K562 (cell line): Measurements from ENCODE around the gene CS. TPM values are rescaled to one million over a fixed set of nuclear protein-coding genes. Genes with fewer than 3 reads are reported as not detected.

ENCODE experiments used
- ATAC-seq: fragments of 200-7000 bp; cut with Tn5 transposase; 3 replicates; pipeline ENCODE4 v1.9.1; 2020; ENCODE audit warnings: moderate library complexity
- BruUV-seq: library from RNA; stranded (reverse); fragments of 400-500 nt; replicated peaks from 2 replicates; lab custom pipeline; 2021; lab: Mats Ljungman, UMichigan
- CTCF ChIA-PET: fragments of 300-600 bp; formaldehyde crosslinking; extraction: SDS; loops from one replicate; lab custom pipeline; 2021; ENCODE audit warnings: low intra/inter-chr PET ratio; lab: Yijun Ruan, JAX
- POLR2A ChIA-PET: fragments of 300-600, 350-650 bp; sonication (Branson Sonifier 250); formaldehyde crosslinking; extraction: SDS; loops from one replicate; lab custom pipeline; 2021; ENCODE audit warnings: antibody characterized with exemption, inconsistent platforms; lab: Yijun Ruan, JAX
- DNase-seq, 4 experiments: peaks; one replicate each; pipeline versions ENCODE4 v3.0.0 to v3.0.0-alpha.2; 2011 to 2018; ENCODE audit warnings: low spot score in 3 of 4, mixed read lengths in 3 of 4; ENCODE audit errors: extremely low read depth in 1 of 4
- FAIRE-seq: peaks from 2 replicates; lab custom pipeline; 2011; peaks lifted over from hg19 to GRCh38; lab: Jason Lieb, UNC
- H2AFZ ChIP-seq: 2 replicates; pipeline ENCODE4 v1.6.0; 2011; ENCODE audit warnings: low read depth, low read length, control low read depth, inconsistent platforms
- H3K27ac ChIP-seq: fragments of 200-600 bp; 3 replicates; pipeline ENCODE4 v1.8.0; 2011; ENCODE audit warnings: low read depth, mild to moderate bottlenecking, control low read depth, inconsistent platforms, low read length, moderate library complexity, mixed read lengths; ENCODE audit errors: extremely low read depth
- H3K27me3 ChIP-seq, 2 experiments: fragments of 300-600 bp in 1 of 2; 2 replicates in 1 of 2; 3 replicates in 1 of 2; pipeline versions ENCODE4 v1.6.0 to v1.8.0; 2011; ENCODE audit warnings: inconsistent platforms in 2 of 2, low read length in 2 of 2, mild to moderate bottlenecking in 1 of 2, mixed read lengths in 1 of 2, moderate library complexity in 1 of 2; ENCODE audit not compliant: control insufficient read depth in 2 of 2, insufficient read depth in 2 of 2
- H3K36me3 ChIP-seq: fragments of 300-600 bp; 3 replicates; pipeline ENCODE4 v1.8.0; 2011; ENCODE audit warnings: mild to moderate bottlenecking, low read length, inconsistent platforms; ENCODE audit not compliant: control insufficient read depth, insufficient read depth
- H3K4me1 ChIP-seq, 2 experiments: fragments of 200-600 bp in 1 of 2; replicated peaks in 1 of 2; 2 replicates in 1 of 2; 3 replicates in 1 of 2; pipeline versions ENCODE4 v1.5.1 to v1.8.0; 2011; ENCODE audit warnings: inconsistent platforms in 2 of 2, low read length in 2 of 2, mild to moderate bottlenecking in 1 of 2, mixed read lengths in 1 of 2, moderate library complexity in 1 of 2; ENCODE audit not compliant: control insufficient read depth in 2 of 2, insufficient read depth in 2 of 2
- H3K4me2 ChIP-seq: 2 replicates; pipeline ENCODE4 v1.6.1; 2011; ENCODE audit warnings: low read length, control low read depth, inconsistent platforms, mixed read lengths; ENCODE audit not compliant: insufficient read depth
- H3K4me3 ChIP-seq: fragments of 200-600 bp; sonication (generic), shearing (Covaris generic); 2 replicates; pipeline ENCODE4 v1.5.1; 2016; ENCODE audit warnings: control low read depth, inconsistent platforms
- H3K79me2 ChIP-seq: fragments of 200-600 bp; 3 replicates; pipeline ENCODE4 v1.8.0; 2011; ENCODE audit warnings: low read length, inconsistent platforms; ENCODE audit not compliant: control insufficient read depth, insufficient read depth
- H3K9ac ChIP-seq, 2 experiments: 2 replicates each; pipeline versions ENCODE4 v1.6.0 to v1.6.1; 2011; ENCODE audit warnings: low read depth in 2 of 2, low read length in 2 of 2, control low read depth in 1 of 2, inconsistent platforms in 1 of 2, mild to moderate bottlenecking in 1 of 2, mixed read lengths in 1 of 2; ENCODE audit not compliant: insufficient read depth in 1 of 2
- H3K9me1 ChIP-seq: one replicate; pipeline ENCODE4 v1.6.0; 2011; ENCODE audit warnings: inconsistent platforms, mild to moderate bottlenecking, low read length, moderate library complexity; ENCODE audit not compliant: control insufficient read depth, insufficient read depth
- H3K9me3 ChIP-seq: replicated peaks from 2 replicates; pipeline ENCODE4 v1.5.1; 2011; ENCODE audit warnings: low read depth, low read length, inconsistent platforms; ENCODE audit not compliant: control insufficient read depth, insufficient read depth
- H4K20me1 ChIP-seq: replicated peaks from 2 replicates; pipeline ENCODE4 v1.6.1; 2011; ENCODE audit warnings: low read length, inconsistent platforms, mixed read lengths; ENCODE audit not compliant: control insufficient read depth, insufficient read depth
- CEBPZ ChIP-seq: fragments of 150-350 bp; IDR thresholded peaks from 2 replicates; pipeline ENCODE4 v1.6.1; 2014; ENCODE audit warnings: low read depth, mild to moderate bottlenecking, low read length, borderline replicate concordance
- CHCHD3 ChIP-seq: fragments of 250-450 bp; sonication (Bioruptor Pico); IDR thresholded peaks from 2 replicates; pipeline ENCODE4 v2.1.2; 2022; ENCODE audit warnings: mild to moderate bottlenecking
- ETS2 ChIP-seq: IDR thresholded peaks from 2 replicates; pipeline ENCODE4 v1.6.1; 2016; ENCODE audit warnings: borderline replicate concordance, missing genetic modification characterization, mild to moderate bottlenecking, moderate library complexity, missing compliant biosample characterization; ENCODE audit not compliant: poor library complexity, severe bottlenecking
- HDAC2 ChIP-seq: fragments of 450-650 bp; IDR thresholded peaks from 2 replicates; pipeline ENCODE4 v1.6.1; 2016; ENCODE audit warnings: mild to moderate bottlenecking
- MCM7 ChIP-seq, 2 experiments: fragments of 450-650 bp; IDR thresholded peaks; 2 replicates each; pipeline ENCODE4 v1.6.1; 2016 to 2018
- NFE2L1 ChIP-seq: fragments of 450-650 bp; IDR thresholded peaks from 2 replicates; pipeline ENCODE4 v1.6.1; 2016; ENCODE audit warnings: missing genetic modification characterization, low read depth, mild to moderate bottlenecking, missing compliant biosample characterization, moderate library complexity, borderline replicate concordance
- NR2C1 ChIP-seq, 2 experiments: fragments of 450-650 bp; IDR thresholded peaks; 2 replicates each; pipeline ENCODE4 v1.6.1; 2017; ENCODE audit warnings: mild to moderate bottlenecking in 2 of 2, antibody characterized with exemption in 1 of 2, inconsistent platforms in 1 of 2, missing compliant biosample characterization in 1 of 2, missing genetic modification characterization in 1 of 2
- PTBP1 ChIP-seq: fragments of 200-400 bp; formaldehyde crosslinking; IDR thresholded peaks from 2 replicates; pipeline ENCODE4 v1.6.1; 2017; ENCODE audit warnings: low read depth, low read length
- SLC30A9 ChIP-seq: fragments of 250-450 bp; sonication (Bioruptor Pico); IDR thresholded peaks from 2 replicates; pipeline ENCODE4 v1.8.0; 2022; ENCODE audit warnings: mild to moderate bottlenecking, moderate library complexity
- SPI1 ChIP-seq: IDR thresholded peaks from 2 replicates; pipeline ENCODE4 v1.6.1; 2011; ENCODE audit warnings: low read depth, low read length, control low read depth, borderline replicate concordance
- TAF15 ChIP-seq: fragments of 200-400 bp; formaldehyde crosslinking; IDR thresholded peaks from 2 replicates; pipeline ENCODE4 v1.6.1; 2017; ENCODE audit warnings: mild to moderate bottlenecking, low read depth, low read length, moderate library complexity
- TCF15 ChIP-seq: fragments of 250-450 bp; sonication (Bioruptor Pico); IDR thresholded peaks from 2 replicates; pipeline ENCODE4 v1.8.0; 2022; ENCODE audit warnings: moderate library complexity, mild to moderate bottlenecking, inconsistent platforms
- ZFPM2 ChIP-seq: fragments of 250-450 bp; sonication (Bioruptor Pico); IDR thresholded peaks from 2 replicates; pipeline ENCODE4 v1.5.1; 2022; ENCODE audit warnings: mild to moderate bottlenecking
- ZNF444 ChIP-seq: fragments of 250-450 bp; sonication (Bioruptor Pico); IDR thresholded peaks from 2 replicates; pipeline ENCODE4 v1.4.0; 2020; ENCODE audit warnings: mild to moderate bottlenecking, moderate library complexity
- WGBS: fragments of 100-300 bp; shearing (Covaris generic); methylation state at CpG from one replicate; pipeline ENCODE4 v1.1.6; 2016; ENCODE audit warnings: low coverage, mixed read lengths; ENCODE audit not compliant: insufficient coverage; ENCODE audit errors: missing lambda C conversion rate; 5-methylcytosine and 5-hydroxymethylcytosine counted together
- in situ Hi-C: fragments of 300-500 bp; cut with MboI; formaldehyde crosslinking; loops from 4 replicates; pipeline ENCODE4 v1.15.0; 2018; ENCODE audit warnings: inconsistent platforms, mixed read lengths
- intact Hi-C: fragments of 100-400 bp; cut with micrococcal nuclease; formaldehyde crosslinking; loops from 2 replicates; pipeline ENCODE4 v1.14.2; 2022
- polyA plus RNA-seq, 8 experiments: library from polyadenylated mRNA; depleted of rRNA in 4 of 8; stranded (reverse) in 5 of 8; unstranded in 3 of 8; fragments of >200 nt; fragmentation: Nextera tagmentation in 2 of 8; fragmentation: Illumina TruSeq in 1 of 8; extraction: Ambion mirVana in 2 of 8; extraction: Trizol in 1 of 8; gene quantifications; 2 replicates each; pipeline versions ENCODE4 v1.2.1 to v1.2.3, GENCODE V29; 2011 to 2014; ENCODE audit warnings: inconsistent platforms in 1 of 8, missing spikeins in 1 of 8
- total RNA-seq, 7 experiments: library from RNA; depleted of rRNA in 6 of 7; stranded (reverse); fragments of >200 nt in 6 of 7; fragmentation: Illumina TruSeq in 2 of 7; extraction: Trizol in 2 of 7; gene quantifications; 2 replicates each; pipeline versions ENCODE4 v1.2.1 to v1.2.3, GENCODE V29; 2011 to 2021; ENCODE audit warnings: low replicate concordance in 1 of 7

The CS gene
- total and polyA plus RNA-seq, 9 of the 15 experiments (the other 6 are each of a cell fraction or from before 2014, with no cell fraction given) = 99.9 to 390 (median 149) TPM

- Histone ChIP-seq H3K27ac (no peak overlapping the region), H3K79me2 (peaks cover 95% of the 10 kb centered on the region), H2AFZ (no peak overlapping the region), H4K20me1 (peaks cover 9% of the 10 kb centered on the region; the same call in 1 of the 2 replicates), H3K27me3 (no peaks in the 10 kb centered on the region), H3K4me1 (peaks cover 7 to 19% of the 10 kb centered on the region in 2 experiments; a peak in 4 of 5 replicates), H3K9ac (peak overlapping the region in 1 of 2 experiments; percentile 32; a peak in 1 of 4 replicates), H3K36me3 (peaks cover 83% of the 10 kb centered on the region), H3K9me3 (no peaks in the 10 kb centered on the region), H3K4me2 (no peak overlapping the region), H3K9me1 (no peaks in the 10 kb centered on the region), H3K4me3 (no peak overlapping the region)
- no peak for FAIRE-seq
- no TSS peak for BruUV-seq
- TF ChIP-seq ETS2 (tag) = no peak
- no peak for TF ChIP-seq HDAC2
- TF ChIP-seq CHCHD3 (CRISPR knock-in tag) = no peak
- no peak for TF ChIP-seq TAF15
- no peak for TF ChIP-seq SPI1
- no peak for TF ChIP-seq TCF15 (CRISPR knock-in tag)
- TF ChIP-seq ZFPM2 (CRISPR knock-in tag) = no peak
- no peak for TF ChIP-seq ZNF444 (CRISPR knock-in tag)
- TF ChIP-seq MCM7 (IDR thresholded peaks at IDR 0.05) = no peak
- TF ChIP-seq SLC30A9 = no peak
- TF ChIP-seq NFE2L1 (tag) = no peak
- TF ChIP-seq CEBPZ = no peak
- no peak for TF ChIP-seq NR2C1 (IDR thresholded peaks at IDR 0.05)
- TF ChIP-seq NR2C1 (tag; IDR thresholded peaks at IDR 0.05) = no peak
- no peak for TF ChIP-seq PTBP1
- in situ Hi-C loops (no loop called here), intact Hi-C loops (no loop called here)
- WGBS = 74% methylated on average over 5 of the region's 5 CpGs
- ChIA-PET CTCF (no interaction called here), POLR2A (interaction anchor here (0.7 to 1.8 kb wide), 2 partner anchors 9 to 58 kb away, joined by 3 to 10 read pairs; no protein-coding TSS in a partner anchor)
- ATAC-seq = no peak
- no peak for DNase-seq
These were observed 6.3 kb downstream of the CS start for GRCh38 chr12:56293795-56294194.
